Gastrocnemius medialis (tissue), 4 donors: Measurements from ENCODE around the gene CRYGA. TPM values are rescaled to one million over a fixed set of nuclear protein-coding genes. Genes with fewer than 3 reads are reported as not detected.
"Not testable (repeated sequence)": the region's sequence is repeated elsewhere in the genome, so short reads cannot be mapped to it uniquely, and the experiment has no call there.

Experiments
- ATAC-seq, 2 donors: fragments of 150-250 bp; one replicate each; pipeline ENCODE4 v1.9.1; 2016
- DNase-seq, 2 donors: peaks; one replicate each; pipeline ENCODE4 v3.0.0-alpha.2; 2019
- H3K27ac ChIP-seq, 4 donors: fragments of 200-600 bp; sonication (generic); 1 replicate in 1 of 4; 2 replicates in 3 of 4; pipeline ENCODE4 v1.5.1; 2016 to 2018; ENCODE audit warnings: mild to moderate bottlenecking in 2 of 4, moderate library complexity in 1 of 4
- H3K27me3 ChIP-seq, 3 donors: fragments of 200-600 bp; sonication (generic) in 2 of 3; 1 replicate in 1 of 3; 2 replicates in 2 of 3; pipeline versions ENCODE4 v1.5.1 to v1.6.0; 2016 to 2019; ENCODE audit warnings: mild to moderate bottlenecking in 1 of 3, moderate library complexity in 1 of 3
- H3K36me3 ChIP-seq, 2 donors: fragments of 200-600 bp; sonication (generic) in 1 of 2; one replicate each; pipeline ENCODE4 v1.5.1; 2017 to 2018
- H3K4me1 ChIP-seq, 2 donors: fragments of 200-600 bp; sonication (generic) in 1 of 2; one replicate each; pipeline ENCODE4 v1.5.1; 2016 to 2017; ENCODE audit warnings: mild to moderate bottlenecking in 2 of 2
- H3K4me3 ChIP-seq, 4 donors: fragments of 200-600 bp; sonication (generic) in 3 of 4; 1 replicate in 1 of 4; 2 replicates in 3 of 4; pipeline ENCODE4 v1.5.1; 2016 to 2019; ENCODE audit warnings: mild to moderate bottlenecking in 2 of 4
- H3K9me3 ChIP-seq, 3 donors: fragments of 200-600 bp; sonication (generic) in 2 of 3; 1 replicate in 1 of 3; 2 replicates in 2 of 3; pipeline ENCODE4 v1.5.1; 2016 to 2019
- POLR2A ChIP-seq, 2 donors: fragments of 450-650 bp; IDR thresholded peaks; one replicate each; pipeline ENCODE4 v1.6.1; 2017; ENCODE audit warnings: antibody characterized with exemption in 2 of 2, mild to moderate bottlenecking in 2 of 2, moderate library complexity in 2 of 2
- in situ Hi-C, 4 donors: fragments of 200-750 bp; cut with MboI; loops; one replicate each; pipeline versions ENCODE4 v1.15.0 to v1.8.0; 2017; ENCODE audit warnings: low sequenced_read_pairs in 4 of 4
- intact Hi-C: fragments of 100-400 bp; cut with DNase I; formaldehyde crosslinking; loops from one replicate; pipeline ENCODE4 v1.15.1; 2023; ENCODE audit warnings: low total_unique reads
- total RNA-seq, 4 donors: library from RNA; depleted of rRNA; stranded (reverse); fragments of >200 nt; gene quantifications; one replicate each; pipeline versions ENCODE4 v1.1.0 to v1.2.3, GENCODE V29; 2016
- TF ChIP-seq, protein P1 (sequence below), 5 experiments: fragments of 450-650 bp in 3 of 5; fragments of 200-600 bp in 2 of 5; sonication (generic) in 2 of 5; IDR thresholded peaks in 4 of 5; conservative IDR thresholded peaks in 1 of 5; 1 replicate in 4 of 5; 2 replicates in 1 of 5; pipeline ENCODE4 v1.5.1; 2016 to 2019; ENCODE audit warnings: antibody characterized with exemption in 5 of 5, mild to moderate bottlenecking in 3 of 5, moderate library complexity in 3 of 5

The CRYGA gene
- total RNA-seq, 4 donors from 2014 or later = not detected

DNA sequence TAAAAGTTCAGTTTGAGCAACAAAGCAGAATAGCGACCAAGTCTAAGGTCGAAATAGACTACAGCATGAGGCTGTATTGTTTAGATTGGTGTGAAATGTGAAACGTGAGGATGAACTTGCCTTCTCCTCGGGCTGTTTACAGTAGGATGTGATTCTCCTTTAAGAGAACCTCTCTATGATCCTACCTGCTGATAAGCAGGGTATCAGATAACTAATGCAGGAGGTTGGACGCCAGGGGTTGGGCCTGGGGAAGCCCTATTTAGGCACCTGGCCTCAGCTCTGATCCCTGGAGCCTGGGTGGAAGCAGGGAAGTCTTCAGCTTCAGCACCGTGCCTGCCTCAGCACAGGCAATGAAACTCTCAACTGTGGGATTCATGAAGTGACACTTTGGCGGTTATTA is 50.4 kb downstream of the CRYGA start:
- H3K36me3 ChIP-seq = no peaks in the 10 kb centered on the region
- H3K4me3 ChIP-seq = no peak overlapping the region
- ATAC-seq (no peak), DNase-seq (no peak)
- intact Hi-C loops = no loop called here
- TF ChIP-seq, protein P1, sequence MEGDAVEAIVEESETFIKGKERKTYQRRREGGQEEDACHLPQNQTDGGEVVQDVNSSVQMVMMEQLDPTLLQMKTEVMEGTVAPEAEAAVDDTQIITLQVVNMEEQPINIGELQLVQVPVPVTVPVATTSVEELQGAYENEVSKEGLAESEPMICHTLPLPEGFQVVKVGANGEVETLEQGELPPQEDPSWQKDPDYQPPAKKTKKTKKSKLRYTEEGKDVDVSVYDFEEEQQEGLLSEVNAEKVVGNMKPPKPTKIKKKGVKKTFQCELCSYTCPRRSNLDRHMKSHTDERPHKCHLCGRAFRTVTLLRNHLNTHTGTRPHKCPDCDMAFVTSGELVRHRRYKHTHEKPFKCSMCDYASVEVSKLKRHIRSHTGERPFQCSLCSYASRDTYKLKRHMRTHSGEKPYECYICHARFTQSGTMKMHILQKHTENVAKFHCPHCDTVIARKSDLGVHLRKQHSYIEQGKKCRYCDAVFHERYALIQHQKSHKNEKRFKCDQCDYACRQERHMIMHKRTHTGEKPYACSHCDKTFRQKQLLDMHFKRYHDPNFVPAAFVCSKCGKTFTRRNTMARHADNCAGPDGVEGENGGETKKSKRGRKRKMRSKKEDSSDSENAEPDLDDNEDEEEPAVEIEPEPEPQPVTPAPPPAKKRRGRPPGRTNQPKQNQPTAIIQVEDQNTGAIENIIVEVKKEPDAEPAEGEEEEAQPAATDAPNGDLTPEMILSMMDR (IDR thresholded peaks at IDR 0.05 in 4 of 5, conservative IDR thresholded peaks at IDR 0.05 in 1 of 5) = no peak
- no peak for TF ChIP-seq POLR2A (IDR thresholded peaks at IDR 0.05)
- H3K4me1 ChIP-seq = no peaks in the 10 kb centered on the region
- in situ Hi-C loops = no loop called here
- H3K27ac ChIP-seq = no peak overlapping the region
- H3K27me3 ChIP-seq = peaks cover 0 to 18% (median 7%) of the 10 kb centered on the region in 3 donors
- H3K9me3 ChIP-seq = no peaks in the 10 kb centered on the region

DNA sequence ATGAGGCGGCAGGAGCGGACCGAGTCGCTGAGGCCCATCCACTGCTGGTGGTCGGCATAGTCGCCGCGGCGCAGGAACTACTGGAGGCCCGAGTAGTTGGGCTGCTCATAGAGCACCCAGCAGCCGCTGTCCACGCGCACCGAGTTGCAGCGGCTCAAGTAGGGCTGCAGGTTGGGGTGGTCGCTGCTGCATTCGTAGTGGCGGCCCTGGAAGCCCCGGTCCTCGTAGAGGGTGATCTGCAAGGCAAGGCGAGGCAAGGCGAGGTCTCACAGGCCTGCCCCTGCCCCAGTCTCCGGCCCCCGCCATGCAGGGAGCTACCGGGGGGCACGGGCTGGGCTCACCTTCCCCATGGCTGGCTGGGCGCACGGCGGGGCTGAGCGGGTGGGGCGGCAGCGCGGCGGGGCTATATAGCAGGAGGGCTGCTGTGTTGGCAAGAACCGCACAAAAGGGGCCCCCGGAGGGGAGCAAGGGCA is 51.1 kb downstream of the CRYGA start:
- H3K36me3 ChIP-seq, H3K4me3 ChIP-seq, ATAC-seq, in situ Hi-C loops, H3K9me3 ChIP-seq, DNase-seq, H3K4me1 ChIP-seq, intact Hi-C loops, H3K27ac ChIP-seq: not testable (repeated sequence)
- peaks cover 0 to 18% (median 7%) of the 10 kb centered on the region in 3 donors for H3K27me3 ChIP-seq

Other genes with a start within 250 kb of the CRYGA start
- 1 to 10 TPM; 5.6 to 8.8 (median 6.8) TPM for gene PLEKHM3, start 138.1 kb downstream of the CRYGA start, total RNA-seq
- not detected for gene CRYGD, start 39.1 kb downstream of the CRYGA start, total RNA-seq
- gene CRYGC, start 33.8 kb downstream of the CRYGA start, total RNA-seq = not detected
- gene CRYGB, start 17.4 kb downstream of the CRYGA start, total RNA-seq = not detected
- not detected for gene C2orf80, start 26.4 kb upstream of the CRYGA start, total RNA-seq
- 10 to 100 TPM; 11.2 to 39.0 (median 15.0) TPM for gene IDH1, start 91.5 kb upstream of the CRYGA start, total RNA-seq
- gene PIKFYVE, start 102.7 kb upstream of the CRYGA start, total RNA-seq = 10 to 100 TPM; 14.0 to 23.9 (median 17.9) TPM
- gene PTH2R, start 243.2 kb upstream of the CRYGA start, total RNA-seq = not detected